Prostate gland (tissue), 2 donors: ENCODE measurements around the gene CHRD. TPM values are rescaled to one million over a fixed set of nuclear protein-coding genes. Genes with fewer than 3 reads are reported as not detected.

Source experiments
- DNase-seq: peaks from one replicate; pipeline ENCODE4 v3.0.0-alpha.2; 2019; ENCODE audit warnings: low spot score
- H3K27ac ChIP-seq, 2 donors: fragments of 200-600 bp; sonication (generic); 2 replicates each; pipeline ENCODE4 v1.5.1; 2017 to 2019
- H3K27me3 ChIP-seq: fragments of 200-600 bp; sonication (generic); replicated peaks from 2 replicates; pipeline ENCODE4 v1.5.1; 2019; ENCODE audit not compliant: insufficient read depth
- H3K36me3 ChIP-seq, 2 donors: fragments of 200-600 bp; sonication (generic); 1 replicate in 1 of 2; 2 replicates in 1 of 2; pipeline versions ENCODE4 v1.5.1 to v1.8.1; 2017 to 2019
- H3K4me1 ChIP-seq: fragments of 200-600 bp; sonication (generic); replicated peaks from 2 replicates; pipeline ENCODE4 v1.5.1; 2019
- H3K4me3 ChIP-seq, 2 donors: fragments of 200-600 bp; sonication (generic); 2 replicates each; pipeline ENCODE4 v1.5.1; 2017 to 2019
- H3K9me3 ChIP-seq: fragments of 200-600 bp; sonication (generic); 2 replicates; pipeline ENCODE4 v1.5.1; 2017
- CTCF ChIP-seq, 4 experiments: fragments of 200-600 bp in 2 of 4; fragments of 450-650 bp in 2 of 4; sonication (generic) in 2 of 4; IDR thresholded peaks; 1 replicate in 3 of 4; 2 replicates in 1 of 4; pipeline ENCODE4 v1.5.1; 2016 to 2019; ENCODE audit warnings: antibody characterized with exemption in 4 of 4, mild to moderate bottlenecking in 2 of 4, moderate library complexity in 2 of 4
- POLR2A ChIP-seq: fragments of 450-650 bp; IDR thresholded peaks from one replicate; pipeline ENCODE4 v1.6.1; 2016; ENCODE audit warnings: antibody characterized with exemption, mild to moderate bottlenecking
- POLR2AphosphoS5 ChIP-seq: sonication (generic); formaldehyde crosslinking; IDR thresholded peaks from one replicate; pipeline ENCODE4 v1.6.1; 2017; ENCODE audit warnings: antibody characterized with exemption
- WGBS: methylation state at CpG from one replicate; pipeline ENCODE4 v1.1.5; 2018; 5-methylcytosine and 5-hydroxymethylcytosine counted together
- intact Hi-C: fragments of 100-400 bp; cut with DNase I; formaldehyde crosslinking; loops from one replicate; pipeline ENCODE4 v1.14.2; 2022
- total RNA-seq, 2 donors: library from RNA; depleted of rRNA; stranded (reverse); fragments of >200 nt; gene quantifications; one replicate each; pipeline ENCODE4 v1.1.0, GENCODE V29; 2016

CHRD gene
- total RNA-seq, 2 donors from 2014 or later = 2.5 to 8.0 TPM

GRCh38 chr3:184350618-184351017 is 29.2 kb upstream of the CHRD start:
- intact Hi-C loops = no loop called here
- H3K36me3 ChIP-seq = no peaks in the 10 kb centered on the region
- H3K9me3 ChIP-seq = no peaks in the 10 kb centered on the region
- WGBS = 97% methylated on average over 6 of the region's 6 CpGs
- H3K4me1 ChIP-seq = no peaks in the 10 kb centered on the region
- H3K27me3 ChIP-seq = no peaks in the 10 kb centered on the region
- H3K4me3 ChIP-seq = no peak overlapping the region
- H3K27ac ChIP-seq = no peak overlapping the region
- TF ChIP-seq POLR2A = no peak
- TF ChIP-seq CTCF (IDR thresholded peaks at IDR 0.05) = no peak
- no peak for TF ChIP-seq POLR2AphosphoS5
- no peak for DNase-seq

- intact Hi-C loops = no loop called here
- H3K36me3 ChIP-seq = no peaks in the 10 kb centered on the region
- no peaks in the 10 kb centered on the region for H3K9me3 ChIP-seq
- no peak for DNase-seq
- TF ChIP-seq POLR2A (no peak), POLR2AphosphoS5 (no peak), CTCF (IDR thresholded peaks at IDR 0.05) (no peak)
- no peaks in the 10 kb centered on the region for H3K4me1 ChIP-seq
- H3K27ac ChIP-seq = no peak overlapping the region
- H3K4me3 ChIP-seq = no peak overlapping the region
- WGBS = 52% methylated on average over 9 of the region's 9 CpGs
- no peaks in the 10 kb centered on the region for H3K27me3 ChIP-seq
Measured at GRCh38 chr3:184351511-184352148, 28.2 kb upstream of the CHRD start.

- H3K4me3 ChIP-seq = no peak overlapping the region
- TF ChIP-seq POLR2A (no peak), CTCF (IDR thresholded peaks at IDR 0.05) (no peak), POLR2AphosphoS5 (no peak)
Measured at GRCh38 chr3:184352149-184352785, 27.6 kb upstream of the CHRD start.

GRCh38 chr3:184352897-184353545 is 26.8 kb upstream of the CHRD start:
- no peak for TF ChIP-seq POLR2A
- no peak for TF ChIP-seq CTCF (IDR thresholded peaks at IDR 0.05)
- no peak for TF ChIP-seq POLR2AphosphoS5
- Histone ChIP-seq H3K36me3 (peaks cover 0 to 6% of the 10 kb centered on the region in 2 donors), H3K27ac (no peak overlapping the region), H3K4me1 (no peaks in the 10 kb centered on the region), H3K9me3 (no peaks in the 10 kb centered on the region), H3K27me3 (no peaks in the 10 kb centered on the region), H3K4me3 (no peak overlapping the region)
- intact Hi-C loops = no loop called here
- WGBS = 91% methylated on average over 11 of the region's 11 CpGs
- no peak for DNase-seq

More at GRCh38 chr3:184352149-184352785, 27.6 kb upstream of the CHRD start:
- Histone ChIP-seq H3K27ac (no peak overlapping the region), H3K4me1 (no peaks in the 10 kb centered on the region), H3K9me3 (no peaks in the 10 kb centered on the region), H3K36me3 (peaks cover 0 to 5% of the 10 kb centered on the region in 2 donors), H3K27me3 (no peaks in the 10 kb centered on the region)
- 48% methylated on average over 15 of the region's 15 CpGs for WGBS
- intact Hi-C loops = no loop called here
- no peak for DNase-seq
